ENCODE measurements around the gene FBXO36. TPM values are rescaled to one million over a fixed set of nuclear protein-coding genes. Genes with fewer than 3 reads are reported as not detected.

The FBXO36 gene
- total RNA-seq, 1 experiment from 2014 or later = 3.8 TPM

DNA sequence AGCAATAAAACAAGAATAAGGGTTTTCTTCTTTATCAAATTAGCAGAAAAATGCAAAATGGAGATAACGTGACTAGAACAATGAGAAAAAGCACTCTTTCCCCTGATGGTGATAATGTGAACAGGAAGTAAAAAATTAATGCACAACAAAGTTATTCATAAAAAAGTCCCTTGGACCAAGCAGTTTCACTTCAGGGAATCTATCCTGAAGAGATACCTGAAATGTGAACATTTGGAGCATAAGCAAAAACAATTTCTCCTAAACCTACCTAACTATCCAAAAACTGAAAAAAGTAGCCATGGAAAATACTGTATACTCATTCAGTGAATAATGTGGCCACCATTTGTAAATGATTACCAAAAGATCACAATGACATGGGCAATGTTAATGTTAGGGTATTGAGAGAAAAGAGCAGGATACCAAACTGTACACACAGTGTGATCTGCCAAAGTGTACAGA lies 49.2 kb upstream of the FBXO36 start:
- TF ChIP-seq JUND (IDR thresholded peaks at IDR 0.05) (no peak), TCF7L2 (IDR thresholded peaks at IDR 0.05; ENCODE audit: borderline replicate concordance, extremely low read depth, insufficient read depth, insufficient read length) (no peak), EGR1 (IDR thresholded peaks at IDR 0.05; ENCODE audit: low read depth) (no peak), FOSL1 (IDR thresholded peaks at IDR 0.05; ENCODE audit: low read depth) (no peak), ZNF274 (IDR thresholded peaks at IDR 0.05; ENCODE audit: low read depth, low read length) (no peak), EZH2 (IDR thresholded peaks at IDR 0.05) (no peak), SIN3A (IDR thresholded peaks at IDR 0.05; ENCODE audit: low read depth) (no peak), POLR2AphosphoS5 (IDR thresholded peaks at IDR 0.05; ENCODE audit: low read depth, low read length) (no peak), ZFX (IDR thresholded peaks at IDR 0.05) (no peak), RAD21 (IDR thresholded peaks at IDR 0.05; ENCODE audit: low read depth) (no peak), ELF1 (IDR thresholded peaks at IDR 0.05; ENCODE audit: borderline replicate concordance, low read depth) (no peak), SP1 (IDR thresholded peaks at IDR 0.05; ENCODE audit: low read depth) (no peak)
- TF ChIP-seq, protein P1, sequence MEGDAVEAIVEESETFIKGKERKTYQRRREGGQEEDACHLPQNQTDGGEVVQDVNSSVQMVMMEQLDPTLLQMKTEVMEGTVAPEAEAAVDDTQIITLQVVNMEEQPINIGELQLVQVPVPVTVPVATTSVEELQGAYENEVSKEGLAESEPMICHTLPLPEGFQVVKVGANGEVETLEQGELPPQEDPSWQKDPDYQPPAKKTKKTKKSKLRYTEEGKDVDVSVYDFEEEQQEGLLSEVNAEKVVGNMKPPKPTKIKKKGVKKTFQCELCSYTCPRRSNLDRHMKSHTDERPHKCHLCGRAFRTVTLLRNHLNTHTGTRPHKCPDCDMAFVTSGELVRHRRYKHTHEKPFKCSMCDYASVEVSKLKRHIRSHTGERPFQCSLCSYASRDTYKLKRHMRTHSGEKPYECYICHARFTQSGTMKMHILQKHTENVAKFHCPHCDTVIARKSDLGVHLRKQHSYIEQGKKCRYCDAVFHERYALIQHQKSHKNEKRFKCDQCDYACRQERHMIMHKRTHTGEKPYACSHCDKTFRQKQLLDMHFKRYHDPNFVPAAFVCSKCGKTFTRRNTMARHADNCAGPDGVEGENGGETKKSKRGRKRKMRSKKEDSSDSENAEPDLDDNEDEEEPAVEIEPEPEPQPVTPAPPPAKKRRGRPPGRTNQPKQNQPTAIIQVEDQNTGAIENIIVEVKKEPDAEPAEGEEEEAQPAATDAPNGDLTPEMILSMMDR (IDR thresholded peaks at IDR 0.05 in 2 of 3, conservative IDR thresholded peaks at IDR 0.05 in 1 of 3; ENCODE audit: borderline replicate concordance in 1 of 3, insufficient read depth in 1 of 3, low read depth in 2 of 3, low read length in 2 of 3) = no peak
- TF ChIP-seq, protein P2, sequence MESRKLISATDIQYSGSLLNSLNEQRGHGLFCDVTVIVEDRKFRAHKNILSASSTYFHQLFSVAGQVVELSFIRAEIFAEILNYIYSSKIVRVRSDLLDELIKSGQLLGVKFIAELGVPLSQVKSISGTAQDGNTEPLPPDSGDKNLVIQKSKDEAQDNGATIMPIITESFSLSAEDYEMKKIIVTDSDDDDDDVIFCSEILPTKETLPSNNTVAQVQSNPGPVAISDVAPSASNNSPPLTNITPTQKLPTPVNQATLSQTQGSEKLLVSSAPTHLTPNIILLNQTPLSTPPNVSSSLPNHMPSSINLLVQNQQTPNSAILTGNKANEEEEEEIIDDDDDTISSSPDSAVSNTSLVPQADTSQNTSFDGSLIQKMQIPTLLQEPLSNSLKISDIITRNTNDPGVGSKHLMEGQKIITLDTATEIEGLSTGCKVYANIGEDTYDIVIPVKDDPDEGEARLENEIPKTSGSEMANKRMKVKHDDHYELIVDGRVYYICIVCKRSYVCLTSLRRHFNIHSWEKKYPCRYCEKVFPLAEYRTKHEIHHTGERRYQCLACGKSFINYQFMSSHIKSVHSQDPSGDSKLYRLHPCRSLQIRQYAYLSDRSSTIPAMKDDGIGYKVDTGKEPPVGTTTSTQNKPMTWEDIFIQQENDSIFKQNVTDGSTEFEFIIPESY (IDR thresholded peaks at IDR 0.05; ENCODE audit: extremely low read depth, insufficient replicate concordance, low read length) = no peak
- TF ChIP-seq, protein P3, sequence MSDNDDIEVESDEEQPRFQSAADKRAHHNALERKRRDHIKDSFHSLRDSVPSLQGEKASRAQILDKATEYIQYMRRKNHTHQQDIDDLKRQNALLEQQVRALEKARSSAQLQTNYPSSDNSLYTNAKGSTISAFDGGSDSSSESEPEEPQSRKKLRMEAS (IDR thresholded peaks at IDR 0.05) = no peak
- Histone ChIP-seq H3K27me3 (ENCODE audit: insufficient read depth, low read length) (no peaks in the 10 kb centered on the region), H3K27ac (ENCODE audit: low read depth, low read length) (no peak overlapping the region), H3K79me2 (ENCODE audit: insufficient read depth, low read length) (peaks cover 65% of the 10 kb centered on the region), H4K20me1 (ENCODE audit: insufficient read depth) (no peaks in the 10 kb centered on the region), H3K4me2 (ENCODE audit: low read length) (no peak overlapping the region), H2AFZ (ENCODE audit: low read depth, low read length, poor library complexity, severe bottlenecking) (no peak overlapping the region), H3K9ac (ENCODE audit: low read length) (no peak overlapping the region), H3K4me1 (ENCODE audit: control insufficient read depth in 1 of 2, insufficient read depth in 2 of 2, low read length in 2 of 2) (no peaks in the 10 kb centered on the region), H3K36me3 (ENCODE audit: control insufficient read depth in 1 of 2, insufficient read depth in 2 of 2, low read length in 2 of 2) (no peaks in the 10 kb centered on the region; a peak in 1 of 4 replicates), H3K9me3 (ENCODE audit: control insufficient read depth in 1 of 2, insufficient read depth in 1 of 2, low read depth in 1 of 2, low read length in 2 of 2) (no peaks in the 10 kb centered on the region), H3K4me3 (replicated peaks in 1 of 2; ENCODE audit: low read depth in 1 of 2, low read length in 2 of 2) (no peak overlapping the region), H3K9me2 (ENCODE audit: insufficient read depth) (no peaks in the 10 kb centered on the region)
- ChIA-PET CTCF (interaction anchor here (1.5 kb wide), 1 partner anchor 287 kb away, joined by 3 read pairs; no protein-coding TSS in a partner anchor), RAD21 (ENCODE audit: low non-redundant PET in 1 of 2, low total read pairs in 2 of 2, uncharacterized antibody in 2 of 2, unreplicated experiment in 2 of 2) (no interaction called here), POLR2A (no interaction called here)
- ATAC-seq (no peak), DNase-seq (ENCODE audit: low read depth, low spot score) (no peak)
- intact Hi-C loops (cut with micrococcal nuclease) = no loop called here
- BruUV-seq (replicated peaks) = no TSS peak

Data from HCT116 (cell line).